Muscle of leg (tissue), 11 donors: ENCODE data around the gene PGGHG. TPM values are rescaled to one million over a fixed set of nuclear protein-coding genes. Genes with fewer than 3 reads are reported as not detected.

Source experiments
- DNase-seq: peaks from one replicate; pipeline ENCODE4 v3.0.0; 2013
- H3K27ac ChIP-seq: one replicate; pipeline ENCODE4 v1.5.1; 2013; ENCODE audit warnings: mild to moderate bottlenecking, low read length, control low read depth
- H3K27me3 ChIP-seq: one replicate; pipeline ENCODE4 v1.6.1; 2013; ENCODE audit warnings: low read length; ENCODE audit not compliant: control insufficient read depth, insufficient read depth
- H3K36me3 ChIP-seq: one replicate; pipeline ENCODE4 v1.6.1; 2013; ENCODE audit warnings: low read length; ENCODE audit not compliant: control insufficient read depth, insufficient read depth
- H3K4me1 ChIP-seq: one replicate; pipeline ENCODE4 v1.6.1; 2013; ENCODE audit warnings: low read length; ENCODE audit not compliant: control insufficient read depth, insufficient read depth
- H3K4me3 ChIP-seq: one replicate; pipeline ENCODE4 v1.5.1; 2013; ENCODE audit warnings: low read length, control low read depth
- H3K9me3 ChIP-seq: replicated peaks from 2 replicates; pipeline ENCODE4 v1.6.1; 2013; ENCODE audit warnings: low read depth, low read length; ENCODE audit not compliant: control insufficient read depth
- WGBS: methylation state at CpG from one replicate; pipeline ENCODE4 v1.1.5; 2013; ENCODE audit warnings: missing lambda C conversion rate; ENCODE audit not compliant: insufficient coverage; 5-methylcytosine and 5-hydroxymethylcytosine counted together
- polyA plus RNA-seq, 8 donors: library from polyadenylated mRNA; unstranded; fragments of 120-200 nt; gene quantifications; one replicate each; pipeline versions ENCODE4 v1.2.1 to v1.2.3, GENCODE V29; 2013; ENCODE audit warnings: inconsistent platforms in 1 of 8, low replicate concordance in 1 of 8; ENCODE audit not compliant: insufficient read length in 8 of 8, insufficient read depth in 1 of 8
- total RNA-seq: library from RNA; stranded (reverse); fragments of 120-200 nt; gene quantifications from one replicate; pipeline ENCODE4 v1.2.4, GENCODE V29; 2013

Gene PGGHG
- total and polyA plus RNA-seq, 9 donors: 9.2 to 14.1 (median 9.9) TPM

DNA sequence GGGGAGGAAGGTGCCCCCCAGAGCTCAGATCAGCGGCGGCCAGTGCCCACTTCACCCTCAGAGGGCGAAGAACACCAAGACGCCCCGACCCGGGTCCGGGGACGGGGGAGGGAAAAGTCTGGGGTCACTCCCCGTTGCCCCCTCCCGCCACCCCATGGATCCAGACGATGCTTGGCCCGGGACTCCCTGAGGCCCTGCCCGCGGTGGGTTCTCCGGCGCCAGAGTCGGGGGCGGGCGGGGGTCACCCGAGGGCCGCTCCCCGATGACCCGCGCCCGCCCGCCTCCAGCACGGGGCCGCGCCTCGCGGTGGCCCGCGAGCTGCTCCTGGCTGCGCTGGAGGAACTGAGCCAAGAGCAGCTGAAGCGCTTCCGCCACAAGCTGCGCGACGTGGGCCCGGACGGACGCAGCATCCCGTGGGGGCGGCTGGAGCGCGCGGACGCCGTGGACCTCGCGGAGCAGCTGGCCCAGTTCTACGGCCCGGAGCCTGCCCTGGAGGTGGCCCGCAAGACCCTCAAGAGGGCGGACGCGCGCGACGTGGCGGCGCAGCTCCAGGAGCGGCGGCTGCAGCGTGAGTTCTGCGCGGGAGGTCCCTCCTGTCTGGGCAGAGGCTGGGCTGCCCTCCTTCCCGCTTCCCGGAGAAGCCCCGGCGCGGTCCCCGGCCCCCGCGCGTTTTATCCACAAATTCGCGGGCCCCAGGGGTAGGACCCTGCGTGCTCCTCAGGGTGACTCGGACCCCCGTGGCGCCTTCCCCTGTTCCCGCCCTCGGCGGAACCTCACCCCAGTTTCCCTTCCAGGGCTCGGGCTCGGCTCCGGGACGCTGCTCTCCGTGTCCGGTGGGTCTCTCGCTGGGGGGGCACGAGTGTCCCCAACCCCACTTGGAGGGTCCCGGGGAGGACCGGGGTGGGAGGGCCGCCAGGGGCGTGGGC lies 9.6 kb upstream of the PGGHG start:
- Histone ChIP-seq H3K4me3 (no peak overlapping the region), H3K27me3 (peaks cover 71% of the 10 kb centered on the region), H3K36me3 (no peaks in the 10 kb centered on the region), H3K9me3 (no peaks in the 10 kb centered on the region), H3K4me1 (peaks cover 6% of the 10 kb centered on the region), H3K27ac (no peak overlapping the region)
- 10% methylated on average over 97 of the region's 97 CpGs for WGBS
- DNase-seq: no peak

DNA sequence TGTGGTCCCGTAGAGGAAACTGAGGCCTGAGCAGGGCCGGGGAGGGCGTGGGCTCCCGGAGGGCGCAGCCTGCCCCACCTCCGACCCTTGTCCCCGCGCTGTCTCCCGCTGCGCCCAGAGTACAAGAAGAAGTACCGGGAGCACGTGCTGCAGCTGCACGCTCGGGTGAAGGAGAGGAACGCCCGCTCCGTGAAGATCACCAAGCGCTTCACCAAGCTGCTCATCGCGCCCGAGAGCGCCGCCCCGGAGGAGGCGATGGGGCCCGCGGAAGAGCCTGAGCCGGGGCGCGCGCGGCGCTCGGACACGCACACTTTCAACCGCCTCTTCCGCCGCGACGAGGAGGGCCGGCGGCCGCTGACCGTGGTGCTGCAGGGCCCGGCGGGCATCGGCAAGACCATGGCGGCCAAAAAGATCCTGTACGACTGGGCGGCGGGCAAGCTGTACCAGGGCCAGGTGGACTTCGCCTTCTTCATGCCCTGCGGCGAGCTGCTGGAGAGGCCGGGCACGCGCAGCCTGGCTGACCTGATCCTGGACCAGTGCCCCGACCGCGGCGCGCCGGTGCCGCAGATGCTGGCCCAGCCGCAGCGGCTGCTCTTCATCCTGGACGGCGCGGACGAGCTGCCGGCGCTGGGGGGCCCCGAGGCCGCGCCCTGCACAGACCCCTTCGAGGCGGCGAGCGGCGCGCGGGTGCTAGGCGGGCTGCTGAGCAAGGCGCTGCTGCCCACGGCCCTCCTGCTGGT lies 8.8 kb upstream of the PGGHG start:
- no peak for DNase-seq
- H3K27me3 ChIP-seq: peaks cover 76% of the 10 kb centered on the region
- H3K9me3 ChIP-seq: no peaks in the 10 kb centered on the region
- H3K4me3 ChIP-seq: no peak overlapping the region
- peaks cover 6% of the 10 kb centered on the region for H3K4me1 ChIP-seq
- 2% methylated on average over 85 of the region's 85 CpGs for WGBS
- no peak overlapping the region for H3K27ac ChIP-seq
- no peaks in the 10 kb centered on the region for H3K36me3 ChIP-seq

DNA sequence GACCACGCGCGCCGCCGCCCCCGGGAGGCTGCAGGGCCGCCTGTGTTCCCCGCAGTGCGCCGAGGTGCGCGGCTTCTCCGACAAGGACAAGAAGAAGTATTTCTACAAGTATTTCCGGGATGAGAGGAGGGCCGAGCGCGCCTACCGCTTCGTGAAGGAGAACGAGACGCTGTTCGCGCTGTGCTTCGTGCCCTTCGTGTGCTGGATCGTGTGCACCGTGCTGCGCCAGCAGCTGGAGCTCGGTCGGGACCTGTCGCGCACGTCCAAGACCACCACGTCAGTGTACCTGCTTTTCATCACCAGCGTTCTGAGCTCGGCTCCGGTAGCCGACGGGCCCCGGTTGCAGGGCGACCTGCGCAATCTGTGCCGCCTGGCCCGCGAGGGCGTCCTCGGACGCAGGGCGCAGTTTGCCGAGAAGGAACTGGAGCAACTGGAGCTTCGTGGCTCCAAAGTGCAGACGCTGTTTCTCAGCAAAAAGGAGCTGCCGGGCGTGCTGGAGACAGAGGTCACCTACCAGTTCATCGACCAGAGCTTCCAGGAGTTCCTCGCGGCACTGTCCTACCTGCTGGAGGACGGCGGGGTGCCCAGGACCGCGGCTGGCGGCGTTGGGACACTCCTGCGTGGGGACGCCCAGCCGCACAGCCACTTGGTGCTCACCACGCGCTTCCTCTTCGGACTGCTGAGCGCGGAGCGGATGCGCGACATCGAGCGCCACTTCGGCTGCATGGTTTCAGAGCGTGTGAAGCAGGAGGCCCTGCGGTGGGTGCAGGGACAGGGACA lies 8.0 kb upstream of the PGGHG start:
- 9% methylated on average over 79 of the region's 79 CpGs for WGBS
- H3K27ac ChIP-seq: no peak overlapping the region
- no peaks in the 10 kb centered on the region for H3K36me3 ChIP-seq
- DNase-seq: no peak
- H3K4me1 ChIP-seq: peaks cover 6% of the 10 kb centered on the region
- H3K4me3 ChIP-seq: no peak overlapping the region
- H3K9me3 ChIP-seq: no peaks in the 10 kb centered on the region
- H3K27me3 ChIP-seq: peaks cover 79% of the 10 kb centered on the region

DNA sequence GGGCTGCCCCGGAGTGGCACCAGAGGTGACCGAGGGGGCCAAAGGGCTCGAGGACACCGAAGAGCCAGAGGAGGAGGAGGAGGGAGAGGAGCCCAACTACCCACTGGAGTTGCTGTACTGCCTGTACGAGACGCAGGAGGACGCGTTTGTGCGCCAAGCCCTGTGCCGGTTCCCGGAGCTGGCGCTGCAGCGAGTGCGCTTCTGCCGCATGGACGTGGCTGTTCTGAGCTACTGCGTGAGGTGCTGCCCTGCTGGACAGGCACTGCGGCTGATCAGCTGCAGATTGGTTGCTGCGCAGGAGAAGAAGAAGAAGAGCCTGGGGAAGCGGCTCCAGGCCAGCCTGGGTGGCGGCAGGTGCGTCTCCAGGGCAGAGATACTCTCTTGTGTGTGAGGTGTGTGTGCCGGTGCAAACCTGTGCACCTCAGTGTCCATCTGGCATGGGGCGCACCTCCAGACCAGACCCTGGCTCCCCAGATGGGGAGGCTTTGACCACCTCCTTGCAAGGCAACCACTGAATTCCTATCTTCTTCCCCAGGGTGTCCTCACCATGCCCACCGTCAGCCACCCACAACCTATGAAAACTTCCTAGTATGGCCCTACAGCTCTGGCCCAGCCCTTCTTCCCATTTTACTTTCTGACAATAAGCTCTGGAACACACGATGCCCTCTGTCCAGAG lies 7.3 kb upstream of the PGGHG start:
- Histone ChIP-seq H3K4me3 (no peak overlapping the region), H3K4me1 (peaks cover 6% of the 10 kb centered on the region), H3K36me3 (no peaks in the 10 kb centered on the region), H3K9me3 (no peaks in the 10 kb centered on the region), H3K27me3 (peaks cover 85% of the 10 kb centered on the region), H3K27ac (no peak overlapping the region)
- 40% methylated on average over 25 of the region's 26 CpGs for WGBS
- DNase-seq: no peak

DNA sequence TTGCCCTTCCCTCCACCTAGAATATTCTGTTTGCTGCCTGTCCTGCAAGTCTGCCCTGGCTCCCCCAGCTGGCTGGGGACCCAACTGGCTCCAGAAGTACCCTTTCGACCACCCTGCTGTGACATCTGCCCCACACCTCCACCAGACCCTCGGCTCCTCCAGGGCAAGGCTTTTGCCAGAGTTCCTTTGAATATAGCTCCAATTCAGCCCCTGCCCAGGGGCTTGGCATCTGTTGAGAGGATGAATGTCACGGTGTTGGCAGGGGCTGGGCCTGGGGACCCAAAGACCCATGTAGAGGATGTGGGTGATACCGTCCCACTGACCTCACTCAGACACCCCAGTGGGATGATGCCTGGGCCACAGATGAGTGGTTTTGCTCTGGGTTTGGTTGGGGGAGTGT lies 6.8 kb upstream of the PGGHG start:
- Histone ChIP-seq H3K36me3 (no peaks in the 10 kb centered on the region), H3K4me3 (no peak overlapping the region), H3K4me1 (peaks cover 6% of the 10 kb centered on the region), H3K27me3 (peaks cover 86% of the 10 kb centered on the region), H3K9me3 (no peaks in the 10 kb centered on the region), H3K27ac (no peak overlapping the region)
- DNase-seq: no peak
- WGBS: no CpG with 5 or more reads among the region's 4 CpGs

DNA sequence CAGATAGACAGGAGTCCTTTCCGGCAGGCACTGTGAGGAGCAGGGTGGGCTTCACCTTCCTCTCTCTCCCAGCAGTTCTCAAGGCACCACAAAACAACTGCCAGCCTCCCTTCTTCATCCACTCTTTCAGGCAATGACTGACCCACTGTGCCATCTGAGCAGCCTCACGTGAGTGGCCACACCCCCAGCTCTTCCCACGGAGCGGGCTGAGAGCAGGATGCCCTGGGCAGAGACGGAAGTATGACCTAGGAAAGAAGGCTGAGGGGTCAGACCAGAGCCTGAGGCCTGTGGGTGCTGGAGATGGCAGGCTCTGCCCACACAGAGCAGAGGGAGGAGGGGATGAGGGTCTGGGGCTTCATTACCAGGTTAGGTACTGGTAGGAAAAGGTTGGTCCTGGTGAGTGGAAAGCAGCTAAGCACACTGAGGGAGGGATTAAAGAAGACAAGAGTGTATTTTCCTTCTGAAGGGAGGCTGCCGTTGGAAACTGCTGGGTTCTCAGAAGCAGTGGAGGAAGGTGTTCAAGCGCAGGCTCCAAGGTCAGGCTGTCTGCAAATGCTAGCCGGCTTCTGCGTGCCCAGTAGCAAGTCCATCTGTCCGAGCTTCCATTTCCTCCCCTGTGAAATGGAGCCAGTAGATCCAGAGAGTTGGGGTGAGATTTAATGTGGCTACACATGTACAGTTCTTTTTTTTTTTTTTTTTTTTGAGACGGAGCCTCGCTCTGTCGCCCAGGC lies 6.1 kb upstream of the PGGHG start:
- Histone ChIP-seq H3K36me3 (no peaks in the 10 kb centered on the region), H3K27me3 (peaks cover 86% of the 10 kb centered on the region), H3K4me1 (peaks cover 7% of the 10 kb centered on the region), H3K9me3 (no peaks in the 10 kb centered on the region), H3K4me3 (no peak overlapping the region), H3K27ac (no peak overlapping the region)
- WGBS: 29% methylated on average over 1 of the region's 13 CpGs
- DNase-seq: no peak

DNA sequence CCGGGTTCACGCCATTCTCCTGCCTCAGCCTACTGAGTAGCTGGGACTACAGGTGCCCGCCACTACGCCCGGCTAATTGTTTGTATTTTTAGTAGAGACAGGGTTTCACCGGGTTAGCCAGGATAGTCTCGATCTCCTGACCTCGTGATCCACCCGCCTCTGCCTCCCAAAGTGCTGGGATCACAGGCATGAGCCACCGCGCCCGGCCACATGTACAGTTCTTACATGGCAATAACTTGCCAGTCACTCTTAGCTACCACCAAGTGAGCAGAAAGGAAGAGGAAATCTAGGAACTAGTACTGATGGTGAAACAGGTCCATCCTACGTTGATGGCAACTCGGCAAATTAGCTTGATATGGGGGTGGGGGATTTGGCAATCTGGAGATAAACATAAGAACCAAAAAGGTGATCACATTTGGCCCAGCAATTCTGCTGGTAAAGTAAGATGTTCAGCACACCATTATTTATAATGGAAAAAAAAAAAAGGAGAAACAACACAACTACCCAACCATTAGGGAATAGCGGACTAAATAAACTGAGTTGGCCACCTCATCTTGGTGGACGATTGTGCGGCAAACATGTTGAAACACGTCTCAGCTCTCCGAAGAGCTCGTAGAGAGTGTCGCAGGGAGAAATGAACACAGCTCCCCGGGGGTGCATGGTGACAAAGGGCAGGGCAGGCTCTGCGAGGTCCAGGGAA lies 5.4 kb upstream of the PGGHG start:
- H3K4me1 ChIP-seq: peaks cover 14% of the 10 kb centered on the region
- H3K27ac ChIP-seq: no peak overlapping the region
- WGBS: 82% methylated on average over 13 of the region's 23 CpGs
- peaks cover 86% of the 10 kb centered on the region for H3K27me3 ChIP-seq
- H3K9me3 ChIP-seq: no peaks in the 10 kb centered on the region
- H3K4me3 ChIP-seq: no peak overlapping the region
- no peaks in the 10 kb centered on the region for H3K36me3 ChIP-seq
- no peak for DNase-seq

DNA sequence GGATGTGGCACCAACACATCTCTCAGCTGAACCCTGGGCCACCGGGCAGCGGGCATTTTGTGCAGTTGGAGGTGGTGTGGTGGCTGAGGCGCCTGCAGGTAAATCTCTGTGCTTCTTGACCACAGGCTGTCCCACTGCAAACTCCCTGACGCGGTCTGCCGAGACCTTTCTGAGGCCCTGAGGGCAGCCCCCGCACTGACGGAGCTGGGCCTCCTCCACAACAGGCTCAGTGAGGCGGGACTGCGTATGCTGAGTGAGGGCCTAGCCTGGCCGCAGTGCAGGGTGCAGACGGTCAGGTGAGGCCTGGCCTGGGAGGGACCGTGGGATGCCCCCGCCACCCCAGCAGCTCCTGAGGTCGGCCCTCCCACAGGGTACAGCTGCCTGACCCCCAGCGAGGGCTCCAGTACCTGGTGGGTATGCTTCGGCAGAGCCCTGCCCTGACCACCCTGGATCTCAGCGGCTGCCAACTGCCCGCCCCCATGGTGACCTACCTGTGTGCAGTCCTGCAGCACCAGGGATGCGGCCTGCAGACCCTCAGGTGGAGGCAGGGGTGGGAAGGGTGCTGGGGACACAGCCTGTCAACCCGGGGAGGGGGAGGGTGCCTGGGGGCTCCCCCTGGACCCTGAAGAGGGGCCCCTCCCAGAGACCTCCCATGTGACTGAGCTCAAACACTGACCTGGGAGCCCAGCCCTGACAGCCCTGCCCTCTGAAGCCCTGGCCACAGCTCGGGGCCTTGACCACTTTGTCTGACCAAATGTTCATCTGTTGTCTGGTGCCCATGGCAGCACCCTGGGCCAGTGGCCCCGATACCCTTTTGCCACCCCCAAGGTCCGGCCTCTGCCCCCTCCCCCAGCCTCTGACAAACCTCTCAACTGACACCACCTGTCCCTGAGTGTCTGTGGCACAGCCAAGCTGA lies 4.6 kb upstream of the PGGHG start:
- peaks cover 15% of the 10 kb centered on the region for H3K4me1 ChIP-seq
- peaks cover 78% of the 10 kb centered on the region for H3K27me3 ChIP-seq
- H3K27ac ChIP-seq: no peak overlapping the region
- H3K4me3 ChIP-seq: no peak overlapping the region
- no peaks in the 10 kb centered on the region for H3K9me3 ChIP-seq
- no peaks in the 10 kb centered on the region for H3K36me3 ChIP-seq
- no peak for DNase-seq
- 73% methylated on average over 18 of the region's 24 CpGs for WGBS
